ENCODE measurements around the gene CXorf65.

- TF ChIP-seq CTCF (IDR thresholded peaks at IDR 0.05; ENCODE audit: low read length), result peak; percentile 71
- TF ChIP-seq EZH2 (IDR thresholded peaks at IDR 0.05; ENCODE audit: borderline replicate concordance, low read length), result no peak
Observed at GRCh38 chrX:71128915-71129765, 22.6 kb upstream of the CXorf65 start.
